Tibial artery (tissue), 4 donors: ENCODE data around the gene GSK3B.

Experiments used
- DNase-seq, 2 donors: peaks; one replicate each; pipeline ENCODE4 v3.0.0-alpha.2; 2019
- H3K27ac ChIP-seq, 2 donors: fragments of 200-600 bp; sonication (generic) in 1 of 2; 1 replicate in 1 of 2; 2 replicates in 1 of 2; pipeline ENCODE4 v1.5.1; 2018 to 2019; ENCODE audit warnings: mild to moderate bottlenecking in 1 of 2
- H3K27me3 ChIP-seq, 2 donors: fragments of 200-600 bp; sonication (generic) in 1 of 2; one replicate each; pipeline versions ENCODE4 v1.5.1 to v1.6.0; 2016 to 2019
- H3K36me3 ChIP-seq, 3 donors: fragments of 200-600 bp; sonication (generic) in 2 of 3; one replicate each; pipeline ENCODE4 v1.5.1; 2016 to 2019; ENCODE audit warnings: mild to moderate bottlenecking in 2 of 3
- H3K4me1 ChIP-seq, 4 donors: fragments of 200-600 bp; sonication (generic) in 2 of 4; 1 replicate in 3 of 4; 2 replicates in 1 of 4; pipeline ENCODE4 v1.5.1; 2016 to 2019
- H3K4me3 ChIP-seq, 2 donors: fragments of 200-600 bp; sonication (generic) in 1 of 2; 1 replicate in 1 of 2; 2 replicates in 1 of 2; pipeline ENCODE4 v1.5.1; 2018 to 2019; ENCODE audit warnings: mild to moderate bottlenecking in 2 of 2
- H3K9me3 ChIP-seq, 3 donors: fragments of 200-600 bp; sonication (generic) in 1 of 3; one replicate each; pipeline ENCODE4 v1.5.1; 2016 to 2019
- intact Hi-C: fragments of 100-400 bp; cut with DNase I; formaldehyde crosslinking; loops from one replicate; pipeline ENCODE4 v1.15.0; 2023; ENCODE audit warnings: low total_unique reads
- TF ChIP-seq, protein P1 (sequence below), 2 experiments: fragments of 200-600 bp in 1 of 2; fragments of 450-650 bp in 1 of 2; IDR thresholded peaks; one replicate each; pipeline ENCODE4 v1.5.1; 2017 to 2019; ENCODE audit warnings: antibody characterized with exemption in 2 of 2, mild to moderate bottlenecking in 1 of 2, moderate library complexity in 1 of 2

The GSK3B gene

DNA sequence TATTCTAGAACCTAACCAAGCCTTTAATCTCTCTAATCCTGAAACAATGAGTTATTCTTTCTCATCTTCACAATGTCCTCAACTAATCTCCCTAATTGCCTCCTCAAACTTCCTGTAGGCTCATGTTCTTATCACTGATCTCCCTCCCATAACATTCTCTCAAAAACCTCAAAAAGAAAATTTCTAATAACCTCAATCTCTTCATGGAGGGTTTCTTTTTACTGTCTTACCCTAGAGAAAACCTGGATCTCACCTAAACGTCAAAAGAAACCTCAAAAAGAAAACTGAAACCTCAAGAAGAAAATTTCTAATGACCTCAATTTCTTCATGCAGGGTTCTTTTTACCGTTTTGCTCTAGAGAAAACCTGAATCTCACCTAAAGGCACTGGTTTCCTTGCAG lies 150.2 kb downstream of the GSK3B start:
- H3K27ac ChIP-seq, result no peak overlapping the region
- H3K27me3 ChIP-seq, result no peaks in the 10 kb centered on the region
- H3K36me3 ChIP-seq, result peaks cover 0 to 4% (median 0%) of the 10 kb centered on the region in 3 donors
- peaks cover 0 to 7% (median 0%) of the 10 kb centered on the region in 4 donors for H3K4me1 ChIP-seq
- DNase-seq, result no peak
- no peak overlapping the region for H3K4me3 ChIP-seq
- intact Hi-C loops, result no loop called here
- H3K9me3 ChIP-seq, result no peaks in the 10 kb centered on the region
- TF ChIP-seq, protein P1, sequence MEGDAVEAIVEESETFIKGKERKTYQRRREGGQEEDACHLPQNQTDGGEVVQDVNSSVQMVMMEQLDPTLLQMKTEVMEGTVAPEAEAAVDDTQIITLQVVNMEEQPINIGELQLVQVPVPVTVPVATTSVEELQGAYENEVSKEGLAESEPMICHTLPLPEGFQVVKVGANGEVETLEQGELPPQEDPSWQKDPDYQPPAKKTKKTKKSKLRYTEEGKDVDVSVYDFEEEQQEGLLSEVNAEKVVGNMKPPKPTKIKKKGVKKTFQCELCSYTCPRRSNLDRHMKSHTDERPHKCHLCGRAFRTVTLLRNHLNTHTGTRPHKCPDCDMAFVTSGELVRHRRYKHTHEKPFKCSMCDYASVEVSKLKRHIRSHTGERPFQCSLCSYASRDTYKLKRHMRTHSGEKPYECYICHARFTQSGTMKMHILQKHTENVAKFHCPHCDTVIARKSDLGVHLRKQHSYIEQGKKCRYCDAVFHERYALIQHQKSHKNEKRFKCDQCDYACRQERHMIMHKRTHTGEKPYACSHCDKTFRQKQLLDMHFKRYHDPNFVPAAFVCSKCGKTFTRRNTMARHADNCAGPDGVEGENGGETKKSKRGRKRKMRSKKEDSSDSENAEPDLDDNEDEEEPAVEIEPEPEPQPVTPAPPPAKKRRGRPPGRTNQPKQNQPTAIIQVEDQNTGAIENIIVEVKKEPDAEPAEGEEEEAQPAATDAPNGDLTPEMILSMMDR (IDR thresholded peaks at IDR 0.05), result no peak

- Histone ChIP-seq H3K4me1 (no peaks in the 10 kb centered on the region), H3K4me3 (no peak overlapping the region), H3K27me3 (no peaks in the 10 kb centered on the region), H3K36me3 (no peaks in the 10 kb centered on the region), H3K9me3 (no peaks in the 10 kb centered on the region), H3K27ac (no peak overlapping the region)
- TF ChIP-seq, protein P1 (IDR thresholded peaks at IDR 0.05), result no peak
- intact Hi-C loops, result no loop called here
- DNase-seq, result no peak
Observed at GRCh38 chr3:119939077-119939476, 155.2 kb downstream of the GSK3B start.

DNA sequence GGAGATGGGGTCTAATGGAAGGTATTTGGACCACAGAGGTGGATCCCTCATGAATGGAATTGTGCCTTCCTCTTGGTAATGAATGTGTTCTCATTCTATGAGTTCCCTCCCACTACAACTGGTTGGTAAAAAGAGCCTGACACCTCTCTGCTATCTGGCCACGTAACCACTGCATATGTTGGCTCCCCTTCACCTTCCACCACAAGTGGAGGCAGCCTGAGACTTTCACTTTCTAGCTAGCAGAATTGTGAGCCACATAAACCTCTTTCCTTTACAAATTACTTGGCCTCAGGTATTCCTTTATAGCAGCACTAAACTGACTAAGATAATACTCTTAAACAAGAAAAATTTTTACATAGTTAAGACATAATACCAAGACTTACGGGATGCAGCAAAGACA lies 157.0 kb downstream of the GSK3B start:
- no peaks in the 10 kb centered on the region for H3K9me3 ChIP-seq
- TF ChIP-seq, protein P1 (IDR thresholded peaks at IDR 0.05), result no peak
- no peak overlapping the region for H3K27ac ChIP-seq
- H3K4me1 ChIP-seq, result no peaks in the 10 kb centered on the region
- no peak overlapping the region for H3K4me3 ChIP-seq
- H3K27me3 ChIP-seq, result no peaks in the 10 kb centered on the region
- no peaks in the 10 kb centered on the region for H3K36me3 ChIP-seq
- DNase-seq, result no peak
- intact Hi-C loops, result no loop called here

- intact Hi-C loops, result no loop called here
- TF ChIP-seq, protein P1 (IDR thresholded peaks at IDR 0.05), result no peak
Observed at GRCh38 chr3:119934249-119934648, 160.0 kb downstream of the GSK3B start.

DNA sequence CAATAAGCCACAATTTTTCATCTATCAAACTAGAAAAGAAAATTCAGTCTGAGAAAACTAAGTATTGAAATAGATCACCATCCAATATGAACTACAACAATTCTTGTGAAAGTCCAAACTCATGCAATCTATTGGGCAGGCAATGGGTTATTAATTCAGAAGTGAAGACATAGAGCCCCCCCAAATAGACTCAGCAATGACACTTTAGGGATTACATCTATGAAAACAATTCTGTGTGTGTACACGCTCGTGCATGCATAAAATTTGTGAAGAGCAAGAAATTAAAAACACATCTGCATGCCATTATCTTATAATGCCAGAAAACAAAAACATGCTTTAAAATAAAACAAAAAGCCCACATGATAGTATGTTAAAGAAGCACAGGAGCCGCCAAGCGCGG lies 161.0 kb downstream of the GSK3B start:
- no peaks in the 10 kb centered on the region for H3K27me3 ChIP-seq

More at GRCh38 chr3:119934249-119934648, 160.0 kb downstream of the GSK3B start:
- no peak for DNase-seq
- H3K27ac ChIP-seq, result no peak overlapping the region
- no peaks in the 10 kb centered on the region for H3K36me3 ChIP-seq
- H3K4me1 ChIP-seq, result no peaks in the 10 kb centered on the region
- H3K27me3 ChIP-seq, result no peaks in the 10 kb centered on the region
- no peak overlapping the region for H3K4me3 ChIP-seq
- no peaks in the 10 kb centered on the region for H3K9me3 ChIP-seq

More for the DNA sequence above, 161.0 kb downstream of the GSK3B start:
- no peaks in the 10 kb centered on the region for H3K9me3 ChIP-seq
- H3K27ac ChIP-seq, result no peak overlapping the region
- H3K4me1 ChIP-seq, result no peaks in the 10 kb centered on the region
- intact Hi-C loops, result no loop called here
- TF ChIP-seq, protein P1 (IDR thresholded peaks at IDR 0.05), result no peak
- no peaks in the 10 kb centered on the region for H3K36me3 ChIP-seq
- no peak overlapping the region for H3K4me3 ChIP-seq
- no peak for DNase-seq
